ENCODE data around the gene STK35. TPM values are rescaled to one million over a fixed set of nuclear protein-coding genes. Genes with fewer than 3 reads are reported as not detected.

The STK35 gene
- polyA plus RNA-seq, 1 donor from 2014 or later, result 10.8 TPM

DNA sequence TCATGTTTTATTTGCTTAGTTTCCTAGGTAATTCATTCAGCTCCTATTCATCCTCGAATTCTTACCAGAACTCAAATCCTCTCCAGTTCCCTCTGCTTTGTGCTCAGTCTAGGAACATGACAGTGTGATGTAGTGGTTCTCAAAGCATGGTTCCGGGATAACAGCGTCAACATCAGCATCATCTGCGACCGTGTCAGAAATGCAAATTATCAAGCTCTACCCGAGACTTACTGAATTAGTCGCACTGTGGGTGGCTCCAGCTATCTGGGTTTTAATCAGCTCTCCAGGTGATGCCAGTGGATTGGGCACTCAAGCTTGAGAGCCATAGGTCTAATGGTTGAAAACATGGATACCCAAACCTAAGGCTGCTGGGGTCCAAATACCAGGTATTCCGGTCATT lies 7.7 kb upstream of the STK35 start:
- no peaks in the 10 kb centered on the region for H3F3A ChIP-seq (ENCODE audit: insufficient read depth, low read length, poor library complexity, severe bottlenecking)

DNA sequence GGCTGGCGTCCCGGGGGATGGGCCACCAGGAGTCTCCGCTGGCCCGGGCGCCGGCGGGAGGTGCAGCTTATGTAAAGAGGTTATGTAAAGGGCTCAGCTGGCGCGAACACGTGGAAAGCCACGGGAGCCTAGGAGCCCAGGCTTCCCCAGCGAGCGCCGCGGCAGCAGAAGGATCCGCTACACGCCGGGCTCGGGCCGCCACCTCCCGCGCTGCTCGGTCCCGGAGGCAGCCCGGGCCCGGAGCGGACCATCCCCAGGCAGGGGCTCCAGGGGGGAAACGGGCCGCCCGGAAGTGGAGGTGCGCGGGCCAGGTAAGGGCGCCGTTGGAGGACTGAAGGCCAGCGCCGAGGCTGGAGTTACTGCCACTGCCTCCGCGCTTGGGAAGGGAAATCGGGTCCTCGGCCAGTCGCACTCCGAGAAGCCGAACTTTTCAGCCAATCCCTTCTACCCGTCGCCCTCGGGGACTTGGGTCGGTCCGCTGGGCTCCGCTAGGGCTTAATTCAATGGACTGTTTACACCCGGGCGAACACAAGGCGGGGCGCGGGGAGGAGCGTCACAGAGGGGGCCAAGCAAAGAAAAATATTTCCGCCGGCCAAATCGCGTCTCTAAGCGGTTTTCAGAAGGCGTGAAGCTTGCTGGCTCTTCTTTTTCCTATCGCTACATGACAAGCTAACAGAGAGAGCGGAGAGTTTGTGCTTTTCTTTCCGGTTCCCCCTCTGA lies 398 bp downstream of the STK35 start:
- H2AFZ ChIP-seq (ENCODE audit: low read depth, low read length), result peak overlapping the region; percentile 91
- H4K20me1 ChIP-seq (ENCODE audit: insufficient read depth), result no peaks in the 10 kb centered on the region
- no peaks in the 10 kb centered on the region for H3K27me3 ChIP-seq (ENCODE audit: insufficient read depth, low read depth, low read length)
- H3K9me3 ChIP-seq (ENCODE audit: low read length), result no peaks in the 10 kb centered on the region
- no peaks in the 10 kb centered on the region for H3K9me2 ChIP-seq (ENCODE audit: insufficient read depth, low read length)
- H3K79me2 ChIP-seq (replicated peaks; ENCODE audit: insufficient read depth, low read length), result peaks cover 39% of the 10 kb centered on the region
- no peaks in the 10 kb centered on the region for H3F3A ChIP-seq (ENCODE audit: insufficient read depth, low read length, poor library complexity, severe bottlenecking)
- peak overlapping the region; percentile 92 for H3K9ac ChIP-seq (ENCODE audit: low read length)
- H3K4me3 ChIP-seq (ENCODE audit: low read length), result peak overlapping the region; percentile 99
- no peaks in the 10 kb centered on the region for H3K36me3 ChIP-seq (ENCODE audit: insufficient read depth, low read length)
- H3K4me2 ChIP-seq (ENCODE audit: low read length), result peak overlapping the region; percentile 80
- peak overlapping the region; percentile 97 for H3K27ac ChIP-seq (ENCODE audit: low read length)
- TF ChIP-seq MXI1 (conservative IDR thresholded peaks at IDR 0.05; ENCODE audit: poor library complexity, severe bottlenecking) (peak; percentile 98), RAD21 (conservative IDR thresholded peaks at IDR 0.05) (peak; percentile 60), POLR2AphosphoS5 (IDR thresholded peaks at IDR 0.05) (peak; percentile 76), EZH2 (IDR thresholded peaks at IDR 0.05; ENCODE audit: borderline replicate concordance, insufficient read depth, low read length, poor library complexity, severe bottlenecking) (no peak), EP300 (conservative IDR thresholded peaks at IDR 0.05; ENCODE audit: poor library complexity, severe bottlenecking) (peak; percentile 48), TAF1 (IDR thresholded peaks at IDR 0.05; ENCODE audit: low read depth) (no peak), SMC3 (conservative IDR thresholded peaks at IDR 0.05; ENCODE audit: poor library complexity) (peak; percentile 58)
- TF ChIP-seq, protein P1, sequence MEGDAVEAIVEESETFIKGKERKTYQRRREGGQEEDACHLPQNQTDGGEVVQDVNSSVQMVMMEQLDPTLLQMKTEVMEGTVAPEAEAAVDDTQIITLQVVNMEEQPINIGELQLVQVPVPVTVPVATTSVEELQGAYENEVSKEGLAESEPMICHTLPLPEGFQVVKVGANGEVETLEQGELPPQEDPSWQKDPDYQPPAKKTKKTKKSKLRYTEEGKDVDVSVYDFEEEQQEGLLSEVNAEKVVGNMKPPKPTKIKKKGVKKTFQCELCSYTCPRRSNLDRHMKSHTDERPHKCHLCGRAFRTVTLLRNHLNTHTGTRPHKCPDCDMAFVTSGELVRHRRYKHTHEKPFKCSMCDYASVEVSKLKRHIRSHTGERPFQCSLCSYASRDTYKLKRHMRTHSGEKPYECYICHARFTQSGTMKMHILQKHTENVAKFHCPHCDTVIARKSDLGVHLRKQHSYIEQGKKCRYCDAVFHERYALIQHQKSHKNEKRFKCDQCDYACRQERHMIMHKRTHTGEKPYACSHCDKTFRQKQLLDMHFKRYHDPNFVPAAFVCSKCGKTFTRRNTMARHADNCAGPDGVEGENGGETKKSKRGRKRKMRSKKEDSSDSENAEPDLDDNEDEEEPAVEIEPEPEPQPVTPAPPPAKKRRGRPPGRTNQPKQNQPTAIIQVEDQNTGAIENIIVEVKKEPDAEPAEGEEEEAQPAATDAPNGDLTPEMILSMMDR (IDR thresholded peaks at IDR 0.05; ENCODE audit: poor library complexity, severe bottlenecking), result peak; percentile 32
- TF ChIP-seq, protein P2, sequence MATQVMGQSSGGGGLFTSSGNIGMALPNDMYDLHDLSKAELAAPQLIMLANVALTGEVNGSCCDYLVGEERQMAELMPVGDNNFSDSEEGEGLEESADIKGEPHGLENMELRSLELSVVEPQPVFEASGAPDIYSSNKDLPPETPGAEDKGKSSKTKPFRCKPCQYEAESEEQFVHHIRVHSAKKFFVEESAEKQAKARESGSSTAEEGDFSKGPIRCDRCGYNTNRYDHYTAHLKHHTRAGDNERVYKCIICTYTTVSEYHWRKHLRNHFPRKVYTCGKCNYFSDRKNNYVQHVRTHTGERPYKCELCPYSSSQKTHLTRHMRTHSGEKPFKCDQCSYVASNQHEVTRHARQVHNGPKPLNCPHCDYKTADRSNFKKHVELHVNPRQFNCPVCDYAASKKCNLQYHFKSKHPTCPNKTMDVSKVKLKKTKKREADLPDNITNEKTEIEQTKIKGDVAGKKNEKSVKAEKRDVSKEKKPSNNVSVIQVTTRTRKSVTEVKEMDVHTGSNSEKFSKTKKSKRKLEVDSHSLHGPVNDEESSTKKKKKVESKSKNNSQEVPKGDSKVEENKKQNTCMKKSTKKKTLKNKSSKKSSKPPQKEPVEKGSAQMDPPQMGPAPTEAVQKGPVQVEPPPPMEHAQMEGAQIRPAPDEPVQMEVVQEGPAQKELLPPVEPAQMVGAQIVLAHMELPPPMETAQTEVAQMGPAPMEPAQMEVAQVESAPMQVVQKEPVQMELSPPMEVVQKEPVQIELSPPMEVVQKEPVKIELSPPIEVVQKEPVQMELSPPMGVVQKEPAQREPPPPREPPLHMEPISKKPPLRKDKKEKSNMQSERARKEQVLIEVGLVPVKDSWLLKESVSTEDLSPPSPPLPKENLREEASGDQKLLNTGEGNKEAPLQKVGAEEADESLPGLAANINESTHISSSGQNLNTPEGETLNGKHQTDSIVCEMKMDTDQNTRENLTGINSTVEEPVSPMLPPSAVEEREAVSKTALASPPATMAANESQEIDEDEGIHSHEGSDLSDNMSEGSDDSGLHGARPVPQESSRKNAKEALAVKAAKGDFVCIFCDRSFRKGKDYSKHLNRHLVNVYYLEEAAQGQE (IDR thresholded peaks at IDR 0.05; ENCODE audit: borderline replicate concordance), result no peak

More for the DNA sequence above, 7.7 kb upstream of the STK35 start:
- H3K79me2 ChIP-seq (replicated peaks; ENCODE audit: insufficient read depth, low read length), result no peaks in the 10 kb centered on the region
- no peak overlapping the region for H3K4me2 ChIP-seq (ENCODE audit: low read length)
- H3K36me3 ChIP-seq (ENCODE audit: insufficient read depth, low read length), result no peaks in the 10 kb centered on the region
- H3K27me3 ChIP-seq (ENCODE audit: insufficient read depth, low read depth, low read length), result no peaks in the 10 kb centered on the region
- H3K27ac ChIP-seq (ENCODE audit: low read length), result no peak overlapping the region
- H4K20me1 ChIP-seq (ENCODE audit: insufficient read depth), result no peaks in the 10 kb centered on the region
- no peaks in the 10 kb centered on the region for H3K9me2 ChIP-seq (ENCODE audit: insufficient read depth, low read length)
- H3K9me3 ChIP-seq (ENCODE audit: low read length), result no peaks in the 10 kb centered on the region
- H3K9ac ChIP-seq (ENCODE audit: low read length), result no peak overlapping the region
- no peak for TF ChIP-seq MXI1 (conservative IDR thresholded peaks at IDR 0.05; ENCODE audit: poor library complexity, severe bottlenecking)
- TF ChIP-seq, protein P1 (IDR thresholded peaks at IDR 0.05; ENCODE audit: poor library complexity, severe bottlenecking), result no peak
- TF ChIP-seq EZH2 (IDR thresholded peaks at IDR 0.05; ENCODE audit: borderline replicate concordance, insufficient read depth, low read length, poor library complexity, severe bottlenecking), result no peak
- TF ChIP-seq SMC3 (conservative IDR thresholded peaks at IDR 0.05; ENCODE audit: poor library complexity), result no peak
- no peak for TF ChIP-seq POLR2AphosphoS5 (IDR thresholded peaks at IDR 0.05)
- TF ChIP-seq TAF1 (IDR thresholded peaks at IDR 0.05; ENCODE audit: low read depth), result no peak
- TF ChIP-seq RAD21 (conservative IDR thresholded peaks at IDR 0.05), result no peak
- TF ChIP-seq EP300 (conservative IDR thresholded peaks at IDR 0.05; ENCODE audit: poor library complexity, severe bottlenecking), result no peak
- TF ChIP-seq, protein P2 (IDR thresholded peaks at IDR 0.05; ENCODE audit: borderline replicate concordance), result no peak
- H3K4me3 ChIP-seq (ENCODE audit: low read length), result no peak overlapping the region
- H2AFZ ChIP-seq (ENCODE audit: low read depth, low read length), result no peak overlapping the region

All from neural cell (in vitro differentiated cells).